ENCODE data around the gene DUS1L. TPM values are rescaled to one million over a fixed set of nuclear protein-coding genes. Genes with fewer than 3 reads are reported as not detected.

The DUS1L gene
- polyA plus RNA-seq, 1 of the 3 experiments (the other 2 are of a cell fraction), result 163 TPM

DNA sequence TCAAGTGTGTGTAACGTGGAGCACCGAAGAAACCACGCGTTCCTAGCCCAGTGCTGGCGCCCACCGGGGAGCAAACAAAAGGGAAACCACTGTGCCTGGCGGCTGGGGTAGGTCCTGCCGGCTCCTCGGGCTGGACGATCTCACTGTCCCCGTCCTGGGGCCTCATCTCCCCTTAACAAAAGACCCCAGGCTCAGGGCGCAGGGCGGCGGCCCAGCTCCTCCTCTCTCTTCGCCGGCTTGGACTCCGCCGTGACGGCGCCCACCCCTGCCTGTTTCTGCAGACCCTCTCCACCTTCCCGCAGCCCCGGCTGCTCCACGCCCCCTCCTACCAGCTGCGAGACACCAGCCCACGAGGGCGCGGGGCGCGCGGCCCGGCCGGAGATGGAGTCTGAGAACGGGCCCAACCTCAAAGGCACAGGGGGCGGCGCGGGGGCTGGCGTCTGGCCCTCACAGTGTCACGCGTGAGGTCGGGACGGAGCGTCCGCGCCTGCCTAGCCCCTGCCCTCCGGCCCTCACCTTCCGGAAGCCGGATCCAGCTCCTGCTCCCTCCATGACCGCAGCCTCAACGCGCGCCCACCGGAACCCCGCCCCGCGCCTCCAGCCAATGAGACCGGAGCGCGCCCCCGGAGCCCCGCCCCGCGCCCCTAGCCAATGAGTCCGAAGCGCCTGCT, 43.2 kb downstream of the DUS1L start, which contains the start of gene CENPX (continued):
- TF ChIP-seq, protein P1, sequence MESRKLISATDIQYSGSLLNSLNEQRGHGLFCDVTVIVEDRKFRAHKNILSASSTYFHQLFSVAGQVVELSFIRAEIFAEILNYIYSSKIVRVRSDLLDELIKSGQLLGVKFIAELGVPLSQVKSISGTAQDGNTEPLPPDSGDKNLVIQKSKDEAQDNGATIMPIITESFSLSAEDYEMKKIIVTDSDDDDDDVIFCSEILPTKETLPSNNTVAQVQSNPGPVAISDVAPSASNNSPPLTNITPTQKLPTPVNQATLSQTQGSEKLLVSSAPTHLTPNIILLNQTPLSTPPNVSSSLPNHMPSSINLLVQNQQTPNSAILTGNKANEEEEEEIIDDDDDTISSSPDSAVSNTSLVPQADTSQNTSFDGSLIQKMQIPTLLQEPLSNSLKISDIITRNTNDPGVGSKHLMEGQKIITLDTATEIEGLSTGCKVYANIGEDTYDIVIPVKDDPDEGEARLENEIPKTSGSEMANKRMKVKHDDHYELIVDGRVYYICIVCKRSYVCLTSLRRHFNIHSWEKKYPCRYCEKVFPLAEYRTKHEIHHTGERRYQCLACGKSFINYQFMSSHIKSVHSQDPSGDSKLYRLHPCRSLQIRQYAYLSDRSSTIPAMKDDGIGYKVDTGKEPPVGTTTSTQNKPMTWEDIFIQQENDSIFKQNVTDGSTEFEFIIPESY (IDR thresholded peaks at IDR 0.05; ENCODE audit: borderline replicate concordance, low read depth), result no peak
- TF ChIP-seq RFX5 (IDR thresholded peaks at IDR 0.05; ENCODE audit: low read length) (no peak), GATA2 (CRISPR knock-in tag; IDR thresholded peaks at IDR 0.05) (no peak), USF2 (IDR thresholded peaks at IDR 0.05; ENCODE audit: borderline replicate concordance, low read depth, low read length) (no peak), EP300 (IDR thresholded peaks at IDR 0.05; ENCODE audit: borderline replicate concordance in 1 of 2, low read depth in 1 of 2, low read length in 1 of 2) (no peak), TAF1 (IDR thresholded peaks at IDR 0.05; ENCODE audit: borderline replicate concordance, low read depth, low read length) (peak; percentile 69), POLR2AphosphoS5 (IDR thresholded peaks at IDR 0.05; ENCODE audit: low read depth, low read length) (peak; percentile 60), SIN3A (IDR thresholded peaks at IDR 0.05; ENCODE audit: borderline replicate concordance, low read depth, low read length) (no peak; the same call in 1 of the 2 replicates), RXRA (IDR thresholded peaks at IDR 0.05; ENCODE audit: borderline replicate concordance, low read depth) (no peak)

- no peaks in the 10 kb centered on the region for H3K9me2 ChIP-seq
- no peaks in the 10 kb centered on the region for H3K27me3 ChIP-seq (ENCODE audit: insufficient read depth)
- no peak for DNase-seq
- H2AFZ ChIP-seq (ENCODE audit: low read depth), result no peak overlapping the region
- POLR2A ChIA-PET, result interaction anchor here (0.6 to 4.2 kb wide), 9 partner anchors 9 to 106 kb away, joined by 3 to 41 read pairs (median 7); partner anchors contain the start of genes DCXR, FASN, NOTUM and RAC3
- peaks cover 36% of the 10 kb centered on the region for H3K79me2 ChIP-seq (ENCODE audit: insufficient read depth)
- H3K9me3 ChIP-seq, result no peaks in the 10 kb centered on the region
- peaks cover 32% of the 10 kb centered on the region for H3F3A ChIP-seq (replicated peaks; ENCODE audit: insufficient read depth)
- H3K4me3 ChIP-seq (ENCODE audit: low read depth in 2 of 2, low read length in 1 of 2), result peak overlapping the region; percentile 88 to 92
- peaks cover 7 to 20% of the 10 kb centered on the region in 2 experiments for H3K36me3 ChIP-seq (replicated peaks in 1 of 2; ENCODE audit: control insufficient read depth in 1 of 2, insufficient read depth in 2 of 2, low read length in 1 of 2)
- peak overlapping the region; percentile 99 for H3K4me2 ChIP-seq
- no peak for TF ChIP-seq RCOR1 (IDR thresholded peaks at IDR 0.05; ENCODE audit: low read length)
- no peak for TF ChIP-seq REST (IDR thresholded peaks at IDR 0.05; ENCODE audit: low read depth, low read length)
- TF ChIP-seq YY1 (IDR thresholded peaks at IDR 0.05; ENCODE audit: low read depth), result no peak
- TF ChIP-seq TAF1 (IDR thresholded peaks at IDR 0.05; ENCODE audit: borderline replicate concordance, low read depth, low read length), result no peak
- TF ChIP-seq RFX5 (IDR thresholded peaks at IDR 0.05; ENCODE audit: low read length), result no peak
- TF ChIP-seq, protein P1 (IDR thresholded peaks at IDR 0.05; ENCODE audit: borderline replicate concordance, low read depth), result no peak
- no peak for TF ChIP-seq NFIC (IDR thresholded peaks at IDR 0.05; ENCODE audit: borderline replicate concordance)
- 4% methylated on average over 8 of the region's 10 CpGs for WGBS (ENCODE audit: low lambda C conversion rate)
- peak overlapping the region; percentile 86 for H3K9ac ChIP-seq
- H4K20me1 ChIP-seq (ENCODE audit: insufficient read depth), result peaks cover 17% of the 10 kb centered on the region
- CTCF ChIA-PET, result interaction anchor here (0.8 to 35.7 kb wide), 29 partner anchors 9 to 769 kb away, joined by 3 to 1216 read pairs (median 11); partner anchors contain the start of genes ARHGDIA, ARL16, ASPSCR1 and DCXR
- peak overlapping the region; percentile 41 for H3K27ac ChIP-seq (ENCODE audit: low read depth in 2 of 2, low read length in 1 of 2)
- peaks cover 18 to 36% of the 10 kb centered on the region in 2 experiments; a peak in 3 of 4 replicates for H3K4me1 ChIP-seq (ENCODE audit: control insufficient read depth in 1 of 2, insufficient read depth in 2 of 2, low read depth in 1 of 2, low read length in 1 of 2)
These were observed 43.7 kb downstream of the DUS1L start for GRCh38 chr17:82021900-82022309.
